ENCODE results near the gene CYP1B1. TPM values are rescaled to one million over a fixed set of nuclear protein-coding genes. Genes with fewer than 3 reads are reported as not detected.

The CYP1B1 gene
- total RNA-seq, 1 experiment from 2014 or later, result 4.2 TPM

GRCh38 chr2:38074764-38075506, 1.0 kb downstream of the CYP1B1 start:
- Mint-ChIP-seq H3K4me3 (peak overlapping the region; percentile 73), H3K4me1 (peaks cover 55% of the 10 kb centered on the region), H3K27ac (no peak overlapping the region), H3K9me3 (no peaks in the 10 kb centered on the region), H3K36me3 (0 out of 2 replicates have a peak, but pooled peaks cover 3% of the 10 kb centered on the region), H3K27me3 (ENCODE audit: low read depth) (peaks cover 78% of the 10 kb centered on the region)
- ATAC-seq (peak; percentile 6), DNase-seq (ENCODE audit: low spot score) (peak; percentile 55)
- POLR2A ChIA-PET, result no interaction called here
- CTCF ChIA-PET, result interaction anchor here (0.6 to 2.9 kb wide), 8 partner anchors 21 to 200 kb away, joined by 3 to 39 read pairs (median 4); no protein-coding TSS in a partner anchor
- TF ChIP-seq, protein P1, sequence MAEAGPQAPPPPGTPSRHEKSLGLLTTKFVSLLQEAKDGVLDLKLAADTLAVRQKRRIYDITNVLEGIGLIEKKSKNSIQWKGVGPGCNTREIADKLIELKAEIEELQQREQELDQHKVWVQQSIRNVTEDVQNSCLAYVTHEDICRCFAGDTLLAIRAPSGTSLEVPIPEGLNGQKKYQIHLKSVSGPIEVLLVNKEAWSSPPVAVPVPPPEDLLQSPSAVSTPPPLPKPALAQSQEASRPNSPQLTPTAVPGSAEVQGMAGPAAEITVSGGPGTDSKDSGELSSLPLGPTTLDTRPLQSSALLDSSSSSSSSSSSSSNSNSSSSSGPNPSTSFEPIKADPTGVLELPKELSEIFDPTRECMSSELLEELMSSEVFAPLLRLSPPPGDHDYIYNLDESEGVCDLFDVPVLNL (CRISPR knock-in tag; IDR thresholded peaks at IDR 0.05; ENCODE audit: borderline replicate concordance, low read depth), result peak; percentile 98
- TF ChIP-seq CREM (CRISPR knock-in tag; IDR thresholded peaks at IDR 0.05) (peak; percentile 77; the same call in 1 of the 2 replicates), USF2 (CRISPR knock-in tag; IDR thresholded peaks at IDR 0.05) (peak; percentile 63; the same call in 1 of the 2 replicates), ZNF671 (CRISPR knock-in tag; IDR thresholded peaks at IDR 0.05) (no peak), NR1H2 (CRISPR knock-in tag; IDR thresholded peaks at IDR 0.05) (peak; percentile 88), NFYB (CRISPR knock-in tag; conservative IDR thresholded peaks at IDR 0.05; ENCODE audit: low read depth) (peak; percentile 69), EMX1 (CRISPR knock-in tag; IDR thresholded peaks at IDR 0.05) (no peak), ZNF121 (CRISPR knock-in tag; IDR thresholded peaks at IDR 0.05) (peak; percentile 89), MXD4 (CRISPR knock-in tag; IDR thresholded peaks at IDR 0.05; ENCODE audit: borderline replicate concordance) (no peak), ELF4 (CRISPR knock-in tag; IDR thresholded peaks at IDR 0.05; ENCODE audit: low read depth) (peak; percentile 96), MLX (CRISPR knock-in tag; IDR thresholded peaks at IDR 0.05) (peak; percentile 91), ETV6 (CRISPR knock-in tag; IDR thresholded peaks at IDR 0.05) (peak; percentile 99), MAX (CRISPR knock-in tag; IDR thresholded peaks at IDR 0.05) (peak; percentile 99), NR3C1 (CRISPR knock-in tag; conservative IDR thresholded peaks at IDR 0.05; ENCODE audit: low read depth) (peak; percentile 96), ZNF138 (CRISPR knock-in tag; conservative IDR thresholded peaks at IDR 0.05) (peak; percentile 98), SP1 (CRISPR knock-in tag; conservative IDR thresholded peaks at IDR 0.05) (peak; percentile 79), JUN (CRISPR knock-in tag; IDR thresholded peaks at IDR 0.05) (peak; percentile 98), NFE2L1 (CRISPR knock-in tag; IDR thresholded peaks at IDR 0.05) (peak; percentile 99)
- TF ChIP-seq, protein P2, sequence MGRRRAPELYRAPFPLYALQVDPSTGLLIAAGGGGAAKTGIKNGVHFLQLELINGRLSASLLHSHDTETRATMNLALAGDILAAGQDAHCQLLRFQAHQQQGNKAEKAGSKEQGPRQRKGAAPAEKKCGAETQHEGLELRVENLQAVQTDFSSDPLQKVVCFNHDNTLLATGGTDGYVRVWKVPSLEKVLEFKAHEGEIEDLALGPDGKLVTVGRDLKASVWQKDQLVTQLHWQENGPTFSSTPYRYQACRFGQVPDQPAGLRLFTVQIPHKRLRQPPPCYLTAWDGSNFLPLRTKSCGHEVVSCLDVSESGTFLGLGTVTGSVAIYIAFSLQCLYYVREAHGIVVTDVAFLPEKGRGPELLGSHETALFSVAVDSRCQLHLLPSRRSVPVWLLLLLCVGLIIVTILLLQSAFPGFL (CRISPR knock-in tag; IDR thresholded peaks at IDR 0.05; ENCODE audit: borderline replicate concordance), result peak; percentile 50; the same call in 1 of the 2 replicates
- TF ChIP-seq, protein P3, sequence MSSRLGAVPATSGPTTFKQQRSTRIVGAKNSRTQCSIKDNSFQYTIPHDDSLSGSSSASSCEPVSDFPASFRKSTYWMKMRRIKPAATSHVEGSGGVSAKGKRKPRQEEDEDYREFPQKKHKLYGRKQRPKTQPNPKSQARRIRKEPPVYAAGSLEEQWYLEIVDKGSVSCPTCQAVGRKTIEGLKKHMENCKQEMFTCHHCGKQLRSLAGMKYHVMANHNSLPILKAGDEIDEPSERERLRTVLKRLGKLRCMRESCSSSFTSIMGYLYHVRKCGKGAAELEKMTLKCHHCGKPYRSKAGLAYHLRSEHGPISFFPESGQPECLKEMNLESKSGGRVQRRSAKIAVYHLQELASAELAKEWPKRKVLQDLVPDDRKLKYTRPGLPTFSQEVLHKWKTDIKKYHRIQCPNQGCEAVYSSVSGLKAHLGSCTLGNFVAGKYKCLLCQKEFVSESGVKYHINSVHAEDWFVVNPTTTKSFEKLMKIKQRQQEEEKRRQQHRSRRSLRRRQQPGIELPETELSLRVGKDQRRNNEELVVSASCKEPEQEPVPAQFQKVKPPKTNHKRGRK (CRISPR knock-in tag; IDR thresholded peaks at IDR 0.05; ENCODE audit: borderline replicate concordance), result peak; percentile 84; the same call in 1 of the 2 replicates
- TF ChIP-seq, protein P4, sequence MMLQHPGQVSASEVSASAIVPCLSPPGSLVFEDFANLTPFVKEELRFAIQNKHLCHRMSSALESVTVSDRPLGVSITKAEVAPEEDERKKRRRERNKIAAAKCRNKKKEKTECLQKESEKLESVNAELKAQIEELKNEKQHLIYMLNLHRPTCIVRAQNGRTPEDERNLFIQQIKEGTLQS (CRISPR knock-in tag; conservative IDR thresholded peaks at IDR 0.05), result peak; percentile 79
- TF ChIP-seq, protein P5, sequence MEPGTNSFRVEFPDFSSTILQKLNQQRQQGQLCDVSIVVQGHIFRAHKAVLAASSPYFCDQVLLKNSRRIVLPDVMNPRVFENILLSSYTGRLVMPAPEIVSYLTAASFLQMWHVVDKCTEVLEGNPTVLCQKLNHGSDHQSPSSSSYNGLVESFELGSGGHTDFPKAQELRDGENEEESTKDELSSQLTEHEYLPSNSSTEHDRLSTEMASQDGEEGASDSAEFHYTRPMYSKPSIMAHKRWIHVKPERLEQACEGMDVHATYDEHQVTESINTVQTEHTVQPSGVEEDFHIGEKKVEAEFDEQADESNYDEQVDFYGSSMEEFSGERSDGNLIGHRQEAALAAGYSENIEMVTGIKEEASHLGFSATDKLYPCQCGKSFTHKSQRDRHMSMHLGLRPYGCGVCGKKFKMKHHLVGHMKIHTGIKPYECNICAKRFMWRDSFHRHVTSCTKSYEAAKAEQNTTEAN (CRISPR knock-in tag; IDR thresholded peaks at IDR 0.05), result peak; percentile 99
- TF ChIP-seq, protein P6, sequence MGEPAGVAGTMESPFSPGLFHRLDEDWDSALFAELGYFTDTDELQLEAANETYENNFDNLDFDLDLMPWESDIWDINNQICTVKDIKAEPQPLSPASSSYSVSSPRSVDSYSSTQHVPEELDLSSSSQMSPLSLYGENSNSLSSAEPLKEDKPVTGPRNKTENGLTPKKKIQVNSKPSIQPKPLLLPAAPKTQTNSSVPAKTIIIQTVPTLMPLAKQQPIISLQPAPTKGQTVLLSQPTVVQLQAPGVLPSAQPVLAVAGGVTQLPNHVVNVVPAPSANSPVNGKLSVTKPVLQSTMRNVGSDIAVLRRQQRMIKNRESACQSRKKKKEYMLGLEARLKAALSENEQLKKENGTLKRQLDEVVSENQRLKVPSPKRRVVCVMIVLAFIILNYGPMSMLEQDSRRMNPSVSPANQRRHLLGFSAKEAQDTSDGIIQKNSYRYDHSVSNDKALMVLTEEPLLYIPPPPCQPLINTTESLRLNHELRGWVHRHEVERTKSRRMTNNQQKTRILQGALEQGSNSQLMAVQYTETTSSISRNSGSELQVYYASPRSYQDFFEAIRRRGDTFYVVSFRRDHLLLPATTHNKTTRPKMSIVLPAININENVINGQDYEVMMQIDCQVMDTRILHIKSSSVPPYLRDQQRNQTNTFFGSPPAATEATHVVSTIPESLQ (CRISPR knock-in tag; IDR thresholded peaks at IDR 0.05), result peak; percentile 54; the same call in 1 of the 2 replicates
- TF ChIP-seq, protein P7, sequence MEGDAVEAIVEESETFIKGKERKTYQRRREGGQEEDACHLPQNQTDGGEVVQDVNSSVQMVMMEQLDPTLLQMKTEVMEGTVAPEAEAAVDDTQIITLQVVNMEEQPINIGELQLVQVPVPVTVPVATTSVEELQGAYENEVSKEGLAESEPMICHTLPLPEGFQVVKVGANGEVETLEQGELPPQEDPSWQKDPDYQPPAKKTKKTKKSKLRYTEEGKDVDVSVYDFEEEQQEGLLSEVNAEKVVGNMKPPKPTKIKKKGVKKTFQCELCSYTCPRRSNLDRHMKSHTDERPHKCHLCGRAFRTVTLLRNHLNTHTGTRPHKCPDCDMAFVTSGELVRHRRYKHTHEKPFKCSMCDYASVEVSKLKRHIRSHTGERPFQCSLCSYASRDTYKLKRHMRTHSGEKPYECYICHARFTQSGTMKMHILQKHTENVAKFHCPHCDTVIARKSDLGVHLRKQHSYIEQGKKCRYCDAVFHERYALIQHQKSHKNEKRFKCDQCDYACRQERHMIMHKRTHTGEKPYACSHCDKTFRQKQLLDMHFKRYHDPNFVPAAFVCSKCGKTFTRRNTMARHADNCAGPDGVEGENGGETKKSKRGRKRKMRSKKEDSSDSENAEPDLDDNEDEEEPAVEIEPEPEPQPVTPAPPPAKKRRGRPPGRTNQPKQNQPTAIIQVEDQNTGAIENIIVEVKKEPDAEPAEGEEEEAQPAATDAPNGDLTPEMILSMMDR (IDR thresholded peaks at IDR 0.05), result no peak

Data from WTC11 (cell line).